CD14-positive monocyte (primary cell): ENCODE measurements around the gene AGA. TPM values are rescaled to one million over a fixed set of nuclear protein-coding genes. Genes with fewer than 3 reads are reported as not detected.

Source experiments
- DNase-seq, 3 donors: peaks; one replicate each; pipeline ENCODE4 v3.0.0-alpha.2; 2011 to 2022
- H2AFZ ChIP-seq: 2 replicates; pipeline ENCODE4 v1.6.0; 2012; ENCODE audit warnings: mild to moderate bottlenecking, low read depth, low read length, inconsistent platforms; ENCODE audit not compliant: insufficient read depth, poor library complexity, severe bottlenecking
- H3K27ac ChIP-seq, 2 donors: 1 replicate in 1 of 2; 2 replicates in 1 of 2; pipeline ENCODE4 v1.5.1; 2012 to 2013; ENCODE audit warnings: low read length in 2 of 2, control low read depth in 1 of 2, inconsistent platforms in 1 of 2, low read depth in 1 of 2, mild to moderate bottlenecking in 1 of 2
- H3K27me3 ChIP-seq, 2 donors: one replicate each; pipeline versions ENCODE4 v1.6.0 to v1.6.1; 2011 to 2013; ENCODE audit warnings: low read length in 2 of 2; ENCODE audit not compliant: control insufficient read depth in 2 of 2, insufficient read depth in 2 of 2
- H3K36me3 ChIP-seq, 2 donors: replicated peaks in 1 of 2; 1 replicate in 1 of 2; 2 replicates in 1 of 2; pipeline versions ENCODE4 v1.5.1 to v1.6.1; 2012 to 2013; ENCODE audit warnings: low read length in 2 of 2, control low read depth in 1 of 2, inconsistent platforms in 1 of 2, mild to moderate bottlenecking in 1 of 2; ENCODE audit not compliant: insufficient read depth in 2 of 2, control insufficient read depth in 1 of 2
- H3K4me1 ChIP-seq, 2 donors: 1 replicate in 1 of 2; 2 replicates in 1 of 2; pipeline versions ENCODE4 v1.5.1 to v1.6.1; 2012 to 2013; ENCODE audit warnings: low read length in 2 of 2, control low read depth in 1 of 2, inconsistent platforms in 1 of 2, mild to moderate bottlenecking in 1 of 2, moderate library complexity in 1 of 2; ENCODE audit not compliant: insufficient read depth in 2 of 2, control insufficient read depth in 1 of 2
- H3K4me2 ChIP-seq: replicated peaks from 2 replicates; pipeline ENCODE3; 2012; ENCODE audit warnings: low read length, moderate library complexity, mild to moderate bottlenecking; ENCODE audit not compliant: poor library complexity, severe bottlenecking; ENCODE audit errors: extremely low read depth
- H3K4me3 ChIP-seq, 3 experiments: fragments of 200-600 bp in 1 of 3; sonication (generic) in 1 of 3; replicated peaks in 1 of 3; 1 replicate in 2 of 3; 2 replicates in 1 of 3; pipeline ENCODE4 v1.5.1; 2011 to 2013; ENCODE audit warnings: low read length in 3 of 3, mild to moderate bottlenecking in 3 of 3, control low read depth in 2 of 3, low read depth in 2 of 3, inconsistent platforms in 1 of 3, moderate library complexity in 1 of 3
- H3K79me2 ChIP-seq: 2 replicates; pipeline ENCODE4 v1.6.0; 2012; ENCODE audit warnings: mild to moderate bottlenecking, control low read depth, inconsistent platforms, low read length, moderate library complexity; ENCODE audit not compliant: insufficient read depth
- H3K9ac ChIP-seq: 2 replicates; pipeline ENCODE4 v1.6.0; 2017; ENCODE audit warnings: low read length, mild to moderate bottlenecking; ENCODE audit not compliant: insufficient read depth, poor library complexity, severe bottlenecking
- H3K9me3 ChIP-seq, 2 donors: replicated peaks in 1 of 2; 1 replicate in 1 of 2; 2 replicates in 1 of 2; pipeline versions ENCODE4 v1.5.1 to v1.6.1; 2012 to 2013; ENCODE audit warnings: low read length in 2 of 2, control low read depth in 1 of 2; ENCODE audit not compliant: control insufficient read depth in 1 of 2, insufficient read depth in 1 of 2
- H4K20me1 ChIP-seq: 2 replicates; pipeline ENCODE4 v1.6.0; 2012; ENCODE audit warnings: mild to moderate bottlenecking, low read length, control low read depth, moderate library complexity; ENCODE audit not compliant: insufficient read depth
- H3K27ac Mint-ChIP-seq, 7 donors: one replicate each; pipeline ENCODE4 v1.8.0; 2020; ENCODE audit warnings: mild to moderate bottlenecking in 7 of 7, mixed read lengths in 7 of 7, moderate library complexity in 6 of 7, inconsistent platforms in 2 of 7
- H3K27me3 Mint-ChIP-seq, 3 donors: one replicate each; pipeline ENCODE4 v1.8.0; 2021 to 2022; ENCODE audit warnings: low read depth in 3 of 3, mild to moderate bottlenecking in 3 of 3, mixed read lengths in 3 of 3, moderate library complexity in 3 of 3, inconsistent platforms in 1 of 3
- H3K36me3 Mint-ChIP-seq, 2 donors: one replicate each; pipeline ENCODE4 v1.8.0; 2020; ENCODE audit warnings: mixed read lengths in 2 of 2, inconsistent platforms in 1 of 2, mild to moderate bottlenecking in 1 of 2
- H3K4me1 Mint-ChIP-seq: one replicate; pipeline ENCODE4 v1.8.0; 2020; ENCODE audit warnings: mild to moderate bottlenecking, mixed read lengths
- H3K4me3 Mint-ChIP-seq, 2 donors: one replicate each; pipeline ENCODE4 v1.8.0; 2020; ENCODE audit warnings: mild to moderate bottlenecking in 2 of 2, mixed read lengths in 2 of 2, moderate library complexity in 1 of 2
- H3K9me3 Mint-ChIP-seq, 7 donors: one replicate each; pipeline ENCODE4 v1.8.0; 2020 to 2022; ENCODE audit warnings: mixed read lengths in 7 of 7, mild to moderate bottlenecking in 6 of 7, moderate library complexity in 6 of 7, inconsistent platforms in 2 of 7
- CTCF ChIP-seq: fragments of 200-600 bp; IDR thresholded peaks from one replicate; pipeline ENCODE4 v1.8.0; 2022; ENCODE audit warnings: antibody characterized with exemption, mild to moderate bottlenecking
- WGBS: methylation state at CpG from one replicate; pipeline ENCODE4 v1.1.5; 2013; ENCODE audit warnings: missing lambda C conversion rate; ENCODE audit not compliant: insufficient coverage; 5-methylcytosine and 5-hydroxymethylcytosine counted together
- intact Hi-C, 2 donors: fragments of 100-400 bp; cut with micrococcal nuclease; formaldehyde crosslinking; loops; one replicate each; pipeline versions ENCODE4 v1.15.0 to v1.15.1; 2023
- polyA plus RNA-seq, 3 donors: library from polyadenylated mRNA; depleted of rRNA in 1 of 3; unstranded in 2 of 3; stranded (reverse) in 1 of 3; fragments of 300-500 nt in 2 of 3; fragments of >200 nt in 1 of 3; fragmentation: Illumina TruSeq in 2 of 3; gene quantifications; 1 replicate in 2 of 3; 2 replicates in 1 of 3; pipeline ENCODE4 v1.2.3, GENCODE V29; 2012 to 2021

AGA gene
- polyA plus RNA-seq, 3 donors: 23.0 to 43.1 (median 27.4) TPM

- no peak overlapping the region for H3K4me3 ChIP-seq
- no peaks in the 10 kb centered on the region for H3K36me3 ChIP-seq
- Mint-ChIP-seq H3K9me3 (peaks cover 0 to 6% (median 0%) of the 10 kb centered on the region in 7 donors), H3K4me1 (peaks cover 10% of the 10 kb centered on the region), H3K27me3 (peaks cover 0 to 2% (median 0%) of the 10 kb centered on the region in 3 donors), H3K36me3 (peaks cover 0 to 4% of the 10 kb centered on the region in 2 donors), H3K27ac (no peak overlapping the region), H3K4me3 (no peak overlapping the region)
- H3K9me3 ChIP-seq: no peaks in the 10 kb centered on the region
- WGBS: 100% methylated on average over 1 of the region's 1 CpG
- H3K9ac ChIP-seq: no peak overlapping the region
- H4K20me1 ChIP-seq: no peaks in the 10 kb centered on the region
- no peak overlapping the region for H2AFZ ChIP-seq
- no peaks in the 10 kb centered on the region for H3K79me2 ChIP-seq
- no peak for DNase-seq
- no peak overlapping the region for H3K4me2 ChIP-seq
- intact Hi-C loops: no loop called here
- no peak for TF ChIP-seq CTCF
- no peak overlapping the region for H3K27ac ChIP-seq
- no peaks in the 10 kb centered on the region for H3K27me3 ChIP-seq
- H3K4me1 ChIP-seq: peaks cover 0 to 4% of the 10 kb centered on the region in 2 donors
Measured at GRCh38 chr4:177484613-177485021, 42.4 kb upstream of the AGA start.

GRCh38 chr4:177483760-177484159 is 41.5 kb upstream of the AGA start:
- Histone ChIP-seq H4K20me1 (no peaks in the 10 kb centered on the region), H3K9me3 (no peaks in the 10 kb centered on the region), H3K4me3 (no peak overlapping the region), H3K27me3 (no peaks in the 10 kb centered on the region), H2AFZ (no peak overlapping the region), H3K27ac (no peak overlapping the region), H3K4me1 (peaks cover 0 to 4% of the 10 kb centered on the region in 2 donors), H3K79me2 (no peaks in the 10 kb centered on the region), H3K36me3 (no peaks in the 10 kb centered on the region), H3K9ac (no peak overlapping the region), H3K4me2 (no peak overlapping the region)
- no peak for TF ChIP-seq CTCF
- intact Hi-C loops: no loop called here
- Mint-ChIP-seq H3K27me3 (peaks cover 0 to 2% (median 0%) of the 10 kb centered on the region in 3 donors), H3K4me3 (no peak overlapping the region), H3K27ac (no peak overlapping the region), H3K36me3 (peaks cover 0 to 4% of the 10 kb centered on the region in 2 donors), H3K4me1 (peaks cover 10% of the 10 kb centered on the region), H3K9me3 (peaks cover 0 to 6% (median 0%) of the 10 kb centered on the region in 7 donors)
- no peak for DNase-seq
- 96% methylated on average over 2 of the region's 3 CpGs for WGBS
